K562 (cell line): Measurements from ENCODE around the gene ZBTB22. TPM values are rescaled to one million over a fixed set of nuclear protein-coding genes. Genes with fewer than 3 reads are reported as not detected.

ENCODE experiments used
- ASH1L ChIP-seq: fragments of 450-650 bp; IDR thresholded peaks from 2 replicates; pipeline ENCODE4 v1.6.1; 2018; ENCODE audit warnings: borderline replicate concordance, mild to moderate bottlenecking, low read depth; ENCODE audit not compliant: partially characterized antibody
- CHD7 ChIP-seq: fragments of 200-600 bp; sonication (generic); IDR thresholded peaks from one replicate; pipeline ENCODE4 v1.6.1; 2012; ENCODE audit warnings: mild to moderate bottlenecking, low read depth, low read length, inconsistent platforms
- ELK3 ChIP-seq: fragments of 450-650 bp; formaldehyde crosslinking; IDR thresholded peaks from 2 replicates; pipeline ENCODE4 v1.4.0; 2020; ENCODE audit warnings: mild to moderate bottlenecking
- EP300 ChIP-seq: IDR thresholded peaks from 2 replicates; pipeline ENCODE4 v1.6.1; 2012; ENCODE audit warnings: low read length, improper control_type of control experiment
- ESRRB ChIP-seq: fragments of 250-450 bp; sonication (Bioruptor Pico); IDR thresholded peaks from 2 replicates; pipeline ENCODE4 v1.5.0; 2020; ENCODE audit warnings: mild to moderate bottlenecking, moderate library complexity, borderline replicate concordance
- IRF2 ChIP-seq: sonication (generic); formaldehyde crosslinking; IDR thresholded peaks from 2 replicates; pipeline ENCODE4 v1.8.1; 2022; ENCODE audit warnings: mild to moderate bottlenecking, missing genetic modification reagents
- NFATC3 ChIP-seq: fragments of 450-650 bp; IDR thresholded peaks from 2 replicates; pipeline ENCODE4 v1.6.1; 2017; ENCODE audit warnings: mild to moderate bottlenecking
- NFYB ChIP-seq: IDR thresholded peaks from 2 replicates; pipeline ENCODE4 v1.6.1; 2011; ENCODE audit warnings: mild to moderate bottlenecking, moderate library complexity; ENCODE audit not compliant: insufficient read length; ENCODE audit errors: extremely low read depth
- SMARCB1 ChIP-seq: IDR thresholded peaks from 2 replicates; pipeline ENCODE4 v1.6.1; 2011; ENCODE audit warnings: improper control_type of control experiment, low read depth; ENCODE audit not compliant: insufficient read length
- TBP ChIP-seq: optimal IDR thresholded peaks from 2 replicates; pipeline ENCODE3; 2011; ENCODE audit warnings: low read depth, low read length, improper control_type of control experiment
- USF2 ChIP-seq: sonication (generic); formaldehyde crosslinking; IDR thresholded peaks from 2 replicates; pipeline ENCODE4 v1.5.0; 2020; ENCODE audit warnings: missing genetic modification reagents
- polyA plus RNA-seq, 8 experiments: library from polyadenylated mRNA; depleted of rRNA in 4 of 8; stranded (reverse) in 5 of 8; unstranded in 3 of 8; fragments of >200 nt; fragmentation: Nextera tagmentation in 2 of 8; fragmentation: Illumina TruSeq in 1 of 8; extraction: Ambion mirVana in 2 of 8; extraction: Trizol in 1 of 8; gene quantifications; 2 replicates each; pipeline versions ENCODE4 v1.2.1 to v1.2.3, GENCODE V29; 2011 to 2014; ENCODE audit warnings: inconsistent platforms in 1 of 8, missing spikeins in 1 of 8
- total RNA-seq, 7 experiments: library from RNA; depleted of rRNA in 6 of 7; stranded (reverse); fragments of >200 nt in 6 of 7; fragmentation: Illumina TruSeq in 2 of 7; extraction: Trizol in 2 of 7; gene quantifications; 2 replicates each; pipeline versions ENCODE4 v1.2.1 to v1.2.3, GENCODE V29; 2011 to 2021; ENCODE audit warnings: low replicate concordance in 1 of 7

ZBTB22 gene
- total and polyA plus RNA-seq, 9 of the 15 experiments (the other 6 are each of a cell fraction or from before 2014, with no cell fraction given) = 0.21 to 11.9 (median 7.1) TPM

- peak; percentile 82 for TF ChIP-seq CHD7
- no peak for TF ChIP-seq SMARCB1
- TF ChIP-seq EP300 = 0 out of 2 replicates have a peak, but pooled peaks have one; percentile 42
- no peak for TF ChIP-seq ASH1L
- no peak for TF ChIP-seq TBP
- TF ChIP-seq IRF2 (CRISPR knock-in tag) = no peak
- peak; percentile 72; the same call in 1 of the 2 replicates for TF ChIP-seq ELK3 (CRISPR knock-in tag)
- no peak for TF ChIP-seq NFATC3
- TF ChIP-seq NFYB = no peak
- no peak for TF ChIP-seq USF2 (CRISPR knock-in tag)
- TF ChIP-seq ESRRB (CRISPR knock-in tag) = peak; percentile 80; the same call in 1 of the 2 replicates
Observed at GRCh38 chr6:33276864-33277662, 40.5 kb downstream of the ZBTB22 start, which contains the start of gene B3GALT4 (continued).
